ENCODE data around the gene HKDC1.
"Not testable (repeated sequence)": the region's sequence is repeated elsewhere in the genome, so short reads cannot be mapped to it uniquely, and the experiment has no call there.

Gene HKDC1

DNA sequence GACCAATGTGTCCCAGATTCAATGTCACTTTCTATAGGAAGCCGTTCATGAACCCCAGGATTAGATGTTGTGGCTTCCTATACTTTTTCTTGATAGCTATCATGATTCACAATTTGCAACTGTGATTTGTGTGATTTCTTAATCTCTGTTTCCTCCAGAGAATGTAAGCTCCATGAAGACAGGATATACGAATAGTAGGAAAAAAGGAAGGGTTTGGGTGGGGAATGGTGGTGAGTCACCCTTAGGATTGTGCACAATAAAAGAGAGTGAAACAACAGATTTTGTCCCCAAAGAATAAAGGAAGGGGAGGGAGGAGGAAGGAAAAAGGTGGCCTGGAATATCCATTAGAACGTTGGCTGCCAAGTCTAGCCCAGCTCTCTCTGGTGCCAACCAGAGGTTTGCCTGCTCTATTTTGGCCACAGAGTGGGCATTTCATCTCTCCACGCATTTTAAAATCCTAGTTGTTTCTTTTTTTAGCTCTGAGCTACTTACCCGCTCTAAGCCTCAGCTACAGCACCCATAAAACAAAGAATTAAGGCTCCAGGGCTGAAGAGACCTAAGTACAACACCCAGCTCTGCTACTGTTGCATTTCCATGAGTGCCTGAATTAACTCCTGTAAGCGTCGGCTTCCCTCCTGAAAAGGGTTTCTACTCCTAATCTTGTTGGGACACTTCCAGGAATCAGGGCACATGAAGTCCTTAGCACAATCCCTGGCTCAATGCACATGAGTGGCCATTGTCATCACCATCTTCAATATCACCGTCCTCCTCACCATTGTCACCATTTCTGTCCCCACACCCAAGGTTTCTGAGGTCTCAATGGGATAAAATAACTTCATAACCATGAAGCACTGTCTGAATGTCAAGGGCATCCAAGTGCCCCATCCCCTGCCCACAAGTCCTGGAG is 61.6 kb downstream of the HKDC1 start:
- in situ Hi-C loops (cut with HindIII; ENCODE audit: low sequenced_read_pairs) = no loop called here
- TF ChIP-seq, protein P1, sequence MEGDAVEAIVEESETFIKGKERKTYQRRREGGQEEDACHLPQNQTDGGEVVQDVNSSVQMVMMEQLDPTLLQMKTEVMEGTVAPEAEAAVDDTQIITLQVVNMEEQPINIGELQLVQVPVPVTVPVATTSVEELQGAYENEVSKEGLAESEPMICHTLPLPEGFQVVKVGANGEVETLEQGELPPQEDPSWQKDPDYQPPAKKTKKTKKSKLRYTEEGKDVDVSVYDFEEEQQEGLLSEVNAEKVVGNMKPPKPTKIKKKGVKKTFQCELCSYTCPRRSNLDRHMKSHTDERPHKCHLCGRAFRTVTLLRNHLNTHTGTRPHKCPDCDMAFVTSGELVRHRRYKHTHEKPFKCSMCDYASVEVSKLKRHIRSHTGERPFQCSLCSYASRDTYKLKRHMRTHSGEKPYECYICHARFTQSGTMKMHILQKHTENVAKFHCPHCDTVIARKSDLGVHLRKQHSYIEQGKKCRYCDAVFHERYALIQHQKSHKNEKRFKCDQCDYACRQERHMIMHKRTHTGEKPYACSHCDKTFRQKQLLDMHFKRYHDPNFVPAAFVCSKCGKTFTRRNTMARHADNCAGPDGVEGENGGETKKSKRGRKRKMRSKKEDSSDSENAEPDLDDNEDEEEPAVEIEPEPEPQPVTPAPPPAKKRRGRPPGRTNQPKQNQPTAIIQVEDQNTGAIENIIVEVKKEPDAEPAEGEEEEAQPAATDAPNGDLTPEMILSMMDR (IDR thresholded peaks at IDR 0.05; ENCODE audit: low read depth, low read length, missing control alignments) = no peak
- H3K4me3 ChIP-seq (ENCODE audit: low read depth, low read length) = no peak overlapping the region
- DNase-seq (ENCODE audit: low read depth) = no peak

DNA sequence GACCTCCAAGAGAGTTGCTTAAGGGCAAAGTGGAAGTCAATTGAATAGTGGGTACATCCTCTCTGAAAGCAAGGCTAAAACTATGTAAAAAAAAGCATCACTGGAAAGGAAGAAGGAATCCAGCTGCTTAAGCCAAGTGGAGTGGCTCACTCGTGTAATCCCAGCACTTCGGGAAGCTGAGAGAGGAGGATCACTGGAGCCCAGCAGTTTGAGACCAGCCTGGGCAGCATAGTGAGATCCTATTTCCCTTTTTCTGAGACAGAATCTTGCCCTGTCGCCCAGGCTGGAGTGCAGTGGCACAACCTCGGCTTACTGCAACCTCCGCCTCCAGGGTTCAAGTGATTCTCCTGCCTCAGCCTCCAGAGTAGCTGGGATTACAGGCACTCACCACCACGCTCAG is 64.3 kb downstream of the HKDC1 start:
- in situ Hi-C loops (cut with HindIII; ENCODE audit: low sequenced_read_pairs); H3K4me3 ChIP-seq (ENCODE audit: low read depth, low read length); DNase-seq (ENCODE audit: low read depth): not testable (repeated sequence)

DNA sequence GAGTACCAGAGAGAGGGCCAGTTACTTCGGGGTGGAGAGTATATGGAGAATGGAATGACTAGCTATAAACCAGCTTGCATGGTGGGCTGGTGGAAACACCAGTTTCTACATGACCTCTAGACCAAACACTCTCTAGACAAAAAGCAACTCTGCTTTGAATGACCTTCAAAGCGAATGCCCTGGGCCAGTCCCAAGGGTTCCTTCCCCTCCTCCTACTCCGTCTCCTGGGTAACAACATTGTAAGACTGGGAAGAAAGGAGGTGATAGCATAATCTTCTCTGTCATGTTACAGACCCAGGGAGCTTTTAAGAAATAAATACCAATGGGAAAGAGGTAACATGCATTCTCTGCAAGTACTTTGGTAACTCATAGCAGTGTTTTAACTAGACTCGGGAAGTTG is 65.6 kb downstream of the HKDC1 start:
- H3K4me3 ChIP-seq (ENCODE audit: low read depth, low read length) = no peak overlapping the region
- no peak for DNase-seq (ENCODE audit: low read depth)
- in situ Hi-C loops (cut with HindIII; ENCODE audit: low sequenced_read_pairs) = no loop called here
- TF ChIP-seq, protein P1 (IDR thresholded peaks at IDR 0.05; ENCODE audit: low read depth, low read length, missing control alignments) = no peak

DNA sequence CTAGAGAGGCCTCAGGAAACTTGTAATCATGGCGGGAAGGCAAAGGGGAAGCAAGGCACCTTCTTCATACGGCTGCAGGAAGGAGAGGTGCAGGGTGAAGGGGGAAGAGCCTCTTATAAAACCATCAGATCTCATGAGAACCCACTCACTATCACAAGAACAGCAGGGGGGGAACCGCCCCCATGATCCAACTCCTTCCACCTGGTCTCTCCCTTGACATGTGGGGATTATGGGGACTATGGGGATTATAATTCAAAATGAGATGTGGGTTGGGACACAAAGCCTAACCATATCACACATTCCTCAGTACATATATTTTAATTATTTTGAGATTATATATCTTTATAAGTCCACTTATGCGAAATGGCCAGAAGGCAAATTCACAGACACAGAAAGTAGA is 67.0 kb downstream of the HKDC1 start:
- DNase-seq (ENCODE audit: low read depth) = no peak
- TF ChIP-seq, protein P1 (IDR thresholded peaks at IDR 0.05; ENCODE audit: low read depth, low read length, missing control alignments) = no peak
- in situ Hi-C loops (cut with HindIII; ENCODE audit: low sequenced_read_pairs) = no loop called here
- no peak overlapping the region for H3K4me3 ChIP-seq (ENCODE audit: low read depth, low read length)

DNA sequence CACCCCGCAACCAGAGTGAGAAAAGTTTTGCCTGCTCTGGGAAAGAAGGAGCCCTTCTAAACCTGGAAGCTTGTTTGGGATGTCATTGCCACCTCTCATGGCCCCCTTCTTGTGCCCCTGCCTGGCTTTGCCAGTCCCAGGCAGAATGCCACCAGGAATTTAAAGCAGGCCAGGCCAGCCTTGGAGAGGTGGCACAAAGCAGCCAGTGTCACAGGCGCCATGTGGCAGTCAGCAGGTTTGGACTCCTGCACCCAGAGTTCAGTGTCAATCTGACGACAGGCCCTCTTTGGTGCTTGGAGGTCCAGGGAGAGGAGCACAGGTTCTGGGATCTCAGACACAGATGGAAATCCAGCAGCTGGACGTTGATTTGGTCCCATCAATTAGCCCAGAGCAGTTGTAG is 70.9 kb downstream of the HKDC1 start:
- DNase-seq (ENCODE audit: low read depth) = no peak
- no peak overlapping the region for H3K4me3 ChIP-seq (ENCODE audit: low read depth, low read length)
- TF ChIP-seq, protein P1 (IDR thresholded peaks at IDR 0.05; ENCODE audit: low read depth, low read length, missing control alignments) = no peak
- in situ Hi-C loops (cut with HindIII; ENCODE audit: low sequenced_read_pairs) = no loop called here

DNA sequence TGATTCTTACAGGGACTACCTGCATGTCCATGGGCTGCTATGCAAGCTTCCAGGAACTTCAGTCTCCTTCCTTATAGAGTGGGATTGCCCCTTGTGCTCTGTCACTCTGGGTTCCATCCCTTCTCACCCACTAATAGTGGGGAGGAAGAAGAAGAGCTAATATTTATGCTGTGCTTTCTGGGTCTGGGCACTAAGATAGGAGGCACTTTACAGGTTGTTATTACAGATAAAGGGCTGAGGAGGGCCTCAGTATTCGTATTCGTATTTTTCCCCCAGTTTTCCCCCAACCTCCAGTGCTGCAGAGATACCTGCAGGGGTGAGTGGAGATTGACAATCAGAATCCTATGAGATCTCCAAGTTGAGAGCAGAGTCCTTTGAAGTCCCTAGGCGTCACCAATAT is 72.3 kb downstream of the HKDC1 start:
- in situ Hi-C loops (cut with HindIII; ENCODE audit: low sequenced_read_pairs) = no loop called here
- no peak for DNase-seq (ENCODE audit: low read depth)
- TF ChIP-seq, protein P1 (IDR thresholded peaks at IDR 0.05; ENCODE audit: low read depth, low read length, missing control alignments) = no peak
- H3K4me3 ChIP-seq (ENCODE audit: low read depth, low read length) = no peak overlapping the region

DNA sequence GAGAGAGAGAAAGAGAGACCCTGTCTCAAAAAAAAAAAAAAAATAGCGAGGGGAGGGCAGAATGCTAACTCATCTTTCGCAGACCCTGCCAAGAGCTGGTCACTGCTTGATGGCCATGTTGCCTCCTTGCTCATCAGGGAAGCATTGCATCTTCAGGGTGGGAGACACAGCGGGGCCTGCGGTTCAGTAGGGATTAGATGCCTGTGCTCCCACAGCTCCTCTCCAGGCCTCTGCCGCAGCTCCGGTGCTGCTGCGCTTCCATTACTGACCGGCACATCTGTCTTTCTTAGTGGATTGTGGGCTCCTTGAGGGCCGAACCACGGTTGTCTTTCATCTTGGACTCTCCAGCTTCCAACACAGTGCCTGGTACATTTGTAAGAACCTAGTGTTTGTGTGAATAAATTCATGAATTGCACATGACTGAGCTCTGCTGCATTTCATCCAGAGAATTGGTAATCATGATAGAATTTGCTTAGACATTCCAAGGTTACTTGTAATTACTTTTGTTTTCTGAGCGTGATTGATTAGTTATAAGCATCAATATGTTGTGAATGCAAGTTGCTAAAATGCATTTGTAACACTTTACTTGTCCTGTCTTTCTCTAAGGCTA is 75.0 kb downstream of the HKDC1 start:
- TF ChIP-seq, protein P1 (IDR thresholded peaks at IDR 0.05; ENCODE audit: low read depth, low read length, missing control alignments) = no peak
- in situ Hi-C loops (cut with HindIII; ENCODE audit: low sequenced_read_pairs) = no loop called here
- no peak for DNase-seq (ENCODE audit: low read depth)
- no peak overlapping the region for H3K4me3 ChIP-seq (ENCODE audit: low read depth, low read length)
